Skeletal muscle satellite cell (primary cell): ENCODE results near the gene THAP11.
"Not testable (repeated sequence)": the region's sequence is repeated elsewhere in the genome, so short reads cannot be mapped to it uniquely, and the experiment has no call there.

Experiments used
- H3K27me3 ChIP-seq: 2 replicates; pipeline ENCODE4 v1.7.0; 2013; ENCODE audit warnings: low read length; ENCODE audit not compliant: control insufficient read depth, insufficient read depth
- H3K36me3 ChIP-seq: 2 replicates; pipeline ENCODE4 v1.7.0; 2013; ENCODE audit warnings: mild to moderate bottlenecking, control low read depth, low read length; ENCODE audit not compliant: insufficient read depth
- H3K4me1 ChIP-seq: 2 replicates; pipeline ENCODE4 v1.7.0; 2013; ENCODE audit warnings: low read length; ENCODE audit not compliant: control insufficient read depth, insufficient read depth
- H3K4me2 ChIP-seq: 2 replicates; pipeline ENCODE4 v1.7.0; 2013; ENCODE audit warnings: mild to moderate bottlenecking, low read length
- H3K4me3 ChIP-seq: 2 replicates; pipeline ENCODE4 v1.7.0; 2013; ENCODE audit warnings: low read length
- H3K9ac ChIP-seq: 2 replicates; pipeline ENCODE4 v1.7.0; 2013; ENCODE audit warnings: mild to moderate bottlenecking, low read depth, low read length, moderate library complexity
- H3K9me3 ChIP-seq: replicated peaks from 2 replicates; pipeline ENCODE4 v1.7.0; 2013; ENCODE audit warnings: mild to moderate bottlenecking, control low read depth, low read length

The THAP11 gene

DNA sequence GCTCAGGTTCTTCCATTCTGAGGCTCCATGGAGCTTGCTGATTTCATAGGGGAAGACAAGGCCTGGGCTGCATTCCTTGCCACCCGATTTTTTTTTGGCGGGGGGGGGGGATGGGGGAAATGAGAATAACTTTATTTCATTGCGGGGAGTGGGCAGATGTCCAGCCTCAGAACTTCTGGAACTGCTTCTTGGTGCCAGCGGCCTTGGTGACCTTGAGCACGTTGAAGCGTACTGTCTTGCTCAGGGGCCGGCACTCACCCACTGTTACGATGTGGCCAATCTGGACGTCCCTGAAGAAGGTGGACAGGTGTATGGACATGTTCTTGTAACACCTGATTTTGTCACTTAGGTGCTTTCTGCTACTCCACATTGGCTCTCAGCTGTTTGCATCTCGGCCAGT lies 13.7 kb downstream of the THAP11 start:
- Histone ChIP-seq H3K9me3 (no peaks in the 10 kb centered on the region), H3K4me1 (peaks cover 39% of the 10 kb centered on the region), H3K27me3 (no peaks in the 10 kb centered on the region), H3K9ac (no peak overlapping the region), H3K36me3 (peaks cover 7% of the 10 kb centered on the region), H3K4me2 (no peak overlapping the region), H3K4me3 (no peak overlapping the region)

GRCh38 chr16:67856927-67857546 lies 14.9 kb downstream of the THAP11 start:
- H3K36me3 ChIP-seq: peaks cover 15% of the 10 kb centered on the region
- no peak overlapping the region for H3K4me3 ChIP-seq
- no peaks in the 10 kb centered on the region for H3K27me3 ChIP-seq
- H3K9me3 ChIP-seq: no peaks in the 10 kb centered on the region
- peak overlapping the region; percentile 41 for H3K4me2 ChIP-seq
- peak overlapping the region; percentile 63 for H3K9ac ChIP-seq
- peaks cover 51% of the 10 kb centered on the region for H3K4me1 ChIP-seq

DNA sequence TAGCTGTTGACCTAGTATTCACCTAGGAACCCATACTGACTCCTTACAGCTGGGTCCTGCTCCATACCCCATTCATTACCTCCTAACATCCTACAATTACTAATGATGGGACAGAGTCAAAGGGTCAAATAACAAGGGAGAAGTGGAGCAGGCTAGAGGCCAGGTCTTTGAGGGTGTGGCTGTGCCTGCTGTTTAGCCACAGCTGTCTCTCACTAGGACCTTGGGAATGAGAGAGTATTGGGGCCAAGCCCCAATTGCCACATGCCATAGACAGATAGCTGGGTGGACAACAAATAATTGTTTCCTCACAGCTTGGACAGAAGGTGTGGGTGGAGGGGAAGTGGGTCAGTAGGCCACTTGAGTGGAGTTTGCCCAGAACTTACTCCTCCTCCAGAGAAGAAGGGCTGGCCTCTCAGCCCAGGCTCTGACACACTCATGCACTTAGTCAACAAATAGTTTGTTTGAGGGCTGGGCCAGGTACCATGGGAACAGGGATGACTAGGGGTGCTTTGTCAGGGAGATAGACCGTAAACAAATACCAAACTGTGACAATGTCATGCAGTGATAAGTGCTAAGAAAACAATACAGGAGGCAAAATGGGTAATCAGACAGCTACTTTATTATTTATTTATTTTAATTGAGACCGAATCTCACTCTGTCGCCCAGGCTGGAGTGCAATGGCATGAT lies 15.6 kb downstream of the THAP11 start:
- H3K4me2 ChIP-seq: peak overlapping the region; percentile 41
- peak overlapping the region; percentile 83 for H3K9ac ChIP-seq
- H3K4me3 ChIP-seq: no peak overlapping the region
- H3K4me1 ChIP-seq: peaks cover 57% of the 10 kb centered on the region
- H3K36me3 ChIP-seq: peaks cover 15% of the 10 kb centered on the region
- H3K27me3 ChIP-seq: no peaks in the 10 kb centered on the region
- H3K9me3 ChIP-seq: no peaks in the 10 kb centered on the region

DNA sequence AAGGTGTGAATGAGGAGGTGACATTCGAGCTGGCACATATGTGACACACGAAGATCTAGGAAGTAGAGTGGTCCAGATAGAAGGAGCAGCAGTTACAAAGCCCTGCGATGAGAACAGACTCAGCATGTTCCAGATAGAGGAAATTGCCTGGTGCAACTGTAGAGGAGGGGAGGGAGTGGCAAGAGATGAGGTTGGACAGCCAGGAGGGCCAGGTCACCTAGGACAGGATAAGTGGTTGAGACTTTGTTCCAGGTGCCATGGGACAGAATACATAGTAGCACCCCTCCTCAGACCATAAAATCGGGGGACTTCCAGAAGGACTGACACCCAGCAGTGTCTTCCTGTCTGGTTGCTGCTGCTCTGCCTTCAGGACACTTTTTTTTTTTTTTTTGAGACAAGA lies 16.4 kb downstream of the THAP11 start:
- peaks cover 65% of the 10 kb centered on the region for H3K4me1 ChIP-seq
- no peak overlapping the region for H3K4me3 ChIP-seq
- peak overlapping the region; percentile 20 for H3K4me2 ChIP-seq
- peaks cover 15% of the 10 kb centered on the region for H3K36me3 ChIP-seq
- peak overlapping the region; percentile 83 for H3K9ac ChIP-seq
- no peaks in the 10 kb centered on the region for H3K9me3 ChIP-seq
- no peaks in the 10 kb centered on the region for H3K27me3 ChIP-seq

DNA sequence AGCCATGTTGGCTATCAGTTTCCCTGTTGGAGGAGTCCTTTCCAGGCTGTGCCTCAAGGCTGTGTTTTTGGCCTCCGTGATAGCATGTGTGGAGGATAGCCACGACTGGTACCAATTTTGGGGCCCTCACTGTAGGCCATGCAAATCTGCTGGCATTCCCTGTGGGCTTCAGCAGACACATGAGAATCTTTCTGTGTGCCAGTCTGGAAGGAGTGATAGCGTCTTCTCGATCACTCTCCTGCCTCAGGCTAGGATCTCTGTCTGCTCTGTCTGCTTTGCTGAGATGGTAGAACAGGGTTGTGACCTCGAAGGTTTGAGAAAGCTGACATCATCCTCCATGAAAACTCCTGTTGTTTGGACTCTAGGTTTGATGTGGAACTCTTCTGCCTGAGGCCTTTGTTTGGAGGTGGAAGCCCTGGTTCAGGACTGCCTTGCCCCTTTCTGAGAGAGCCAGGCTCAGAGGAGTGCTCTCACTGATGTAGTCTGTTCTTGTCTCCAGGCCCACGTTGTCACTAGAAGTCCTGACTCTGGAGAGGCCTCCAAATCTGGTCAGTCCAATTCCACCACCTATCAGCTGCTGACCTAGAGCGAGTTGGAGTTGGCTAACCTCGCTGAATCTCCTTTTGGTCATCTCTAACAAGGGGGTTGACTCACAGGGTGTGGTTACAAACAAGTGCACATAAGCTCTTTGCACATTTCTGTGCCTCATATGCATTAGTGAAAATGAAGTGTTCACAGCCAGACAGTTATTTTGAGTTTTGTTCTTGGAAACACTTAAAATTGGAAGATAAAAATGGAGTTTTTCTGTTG lies 18.7 kb downstream of the THAP11 start:
- H3K9me3 ChIP-seq: no peaks in the 10 kb centered on the region
- peaks cover 59% of the 10 kb centered on the region for H3K4me1 ChIP-seq
- peak overlapping the region; percentile 22 for H3K4me2 ChIP-seq
- no peak overlapping the region for H3K4me3 ChIP-seq
- peak overlapping the region; percentile 45 for H3K9ac ChIP-seq
- peaks cover 26% of the 10 kb centered on the region for H3K36me3 ChIP-seq
- no peaks in the 10 kb centered on the region for H3K27me3 ChIP-seq

DNA sequence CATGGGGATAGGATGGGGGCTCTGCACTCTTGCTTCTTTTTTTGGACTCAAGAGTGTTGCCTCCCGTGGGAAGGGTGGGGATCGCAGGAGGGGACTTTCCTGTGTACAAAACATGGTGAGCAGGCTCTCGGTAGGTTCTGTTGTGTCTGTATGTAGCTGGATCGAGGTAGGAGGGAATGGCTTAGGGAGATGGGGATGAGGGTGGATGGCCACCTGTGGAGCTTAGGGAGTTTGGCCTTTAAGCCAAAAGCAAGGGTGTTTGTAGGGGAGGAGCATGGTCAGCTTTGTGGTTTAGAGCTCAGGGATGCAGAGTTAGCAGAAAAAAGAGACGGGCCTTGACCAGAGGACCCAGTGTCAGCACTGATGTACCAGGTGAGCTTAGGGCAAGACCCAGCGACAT lies 19.8 kb downstream of the THAP11 start:
- peaks cover 35% of the 10 kb centered on the region for H3K36me3 ChIP-seq
- H3K4me1 ChIP-seq: peaks cover 55% of the 10 kb centered on the region
- no peak overlapping the region for H3K9ac ChIP-seq
- H3K27me3 ChIP-seq: no peaks in the 10 kb centered on the region
- H3K9me3 ChIP-seq: no peaks in the 10 kb centered on the region
- no peak overlapping the region for H3K4me2 ChIP-seq
- H3K4me3 ChIP-seq: no peak overlapping the region

- Histone ChIP-seq H3K27me3 (no peaks in the 10 kb centered on the region), H3K9me3 (no peaks in the 10 kb centered on the region), H3K9ac (peak overlapping the region; percentile 49), H3K36me3 (peaks cover 41% of the 10 kb centered on the region), H3K4me1 (peaks cover 46% of the 10 kb centered on the region), H3K4me3 (peak overlapping the region; percentile 35), H3K4me2 (peak overlapping the region; percentile 64)
Observed at GRCh38 chr16:67862623-67863583, 20.8 kb downstream of the THAP11 start.

GRCh38 chr16:67864044-67864443 lies 21.9 kb downstream of the THAP11 start:
- Histone ChIP-seq H3K36me3 (peaks cover 52% of the 10 kb centered on the region), H3K4me1 (peaks cover 36% of the 10 kb centered on the region)
- not testable (repeated sequence) for H3K4me3 ChIP-seq, H3K9me3 ChIP-seq, H3K9ac ChIP-seq, H3K4me2 ChIP-seq, H3K27me3 ChIP-seq

DNA sequence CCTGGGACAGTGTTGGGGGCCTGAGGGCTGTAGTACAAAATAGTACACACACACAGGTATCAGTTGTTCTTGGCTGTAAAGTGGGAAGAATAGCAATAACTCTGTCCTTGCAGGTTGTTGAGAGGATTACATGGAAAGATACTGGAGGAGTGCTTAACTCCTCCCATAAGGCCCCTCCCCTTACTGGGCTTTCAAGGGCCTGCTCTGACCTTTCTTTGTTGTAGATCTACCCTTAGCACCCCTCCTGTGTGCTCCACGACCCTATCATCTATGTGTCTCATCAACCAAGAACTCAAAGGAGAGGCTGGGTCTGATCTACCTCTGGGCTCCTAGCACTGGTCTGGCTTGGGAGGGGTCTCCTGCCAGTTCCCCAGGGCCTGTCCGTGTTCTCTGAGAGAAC lies 22.5 kb downstream of the THAP11 start:
- Histone ChIP-seq H3K4me2 (no peak overlapping the region), H3K9me3 (no peaks in the 10 kb centered on the region), H3K36me3 (peaks cover 55% of the 10 kb centered on the region), H3K4me3 (no peak overlapping the region), H3K4me1 (peaks cover 36% of the 10 kb centered on the region), H3K27me3 (no peaks in the 10 kb centered on the region), H3K9ac (no peak overlapping the region)

DNA sequence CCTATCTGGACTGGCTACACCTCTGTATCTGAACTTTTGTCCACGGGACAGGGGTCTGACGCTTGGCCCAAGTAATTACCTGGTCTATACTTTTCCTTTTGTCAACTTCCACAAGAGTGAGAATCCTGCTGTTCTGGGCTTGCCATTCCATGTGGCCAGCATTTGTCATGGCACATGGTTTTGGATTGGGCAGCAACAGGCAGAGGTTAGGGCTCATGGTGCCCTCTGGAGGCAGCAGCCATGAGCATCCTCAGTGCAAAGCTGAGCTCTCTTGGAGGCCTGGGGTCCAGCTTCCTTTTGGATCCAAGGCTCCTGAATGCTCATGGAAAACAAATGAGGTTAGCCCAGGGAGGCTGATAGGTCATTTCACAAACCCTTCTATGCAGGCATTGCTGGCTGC lies 23.2 kb downstream of the THAP11 start:
- peaks cover 35% of the 10 kb centered on the region for H3K4me1 ChIP-seq
- H3K9me3 ChIP-seq: no peaks in the 10 kb centered on the region
- H3K27me3 ChIP-seq: no peaks in the 10 kb centered on the region
- H3K4me3 ChIP-seq: no peak overlapping the region
- H3K9ac ChIP-seq: no peak overlapping the region
- H3K36me3 ChIP-seq: peaks cover 60% of the 10 kb centered on the region
- no peak overlapping the region for H3K4me2 ChIP-seq

GRCh38 chr16:67868290-67868689 lies 26.2 kb downstream of the THAP11 start:
- Histone ChIP-seq H3K4me1 (peaks cover 10% of the 10 kb centered on the region), H3K9ac (no peak overlapping the region), H3K4me3 (no peak overlapping the region), H3K4me2 (no peak overlapping the region), H3K9me3 (no peaks in the 10 kb centered on the region), H3K27me3 (no peaks in the 10 kb centered on the region), H3K36me3 (peaks cover 59% of the 10 kb centered on the region)
